T-helper 22 cell (primary cell): ENCODE measurements around the gene CDK5RAP2.

ENCODE experiments used
- DNase-seq: peaks from one replicate; pipeline ENCODE4 v3.0.0-alpha.2; 2020; ENCODE audit warnings: low read depth

The CDK5RAP2 gene

GRCh38 chr9:120396931-120397330 lies 183.0 kb downstream of the CDK5RAP2 start:
- DNase-seq: no peak

- no peak for DNase-seq
Measured at GRCh38 chr9:120396418-120396817, 183.5 kb downstream of the CDK5RAP2 start.

GRCh38 chr9:120395376-120395775 lies 184.6 kb downstream of the CDK5RAP2 start:
- DNase-seq: no peak

GRCh38 chr9:120394058-120394669 lies 185.8 kb downstream of the CDK5RAP2 start:
- no peak for DNase-seq

- no peak for DNase-seq
Measured at GRCh38 chr9:120393386-120394057, 186.4 kb downstream of the CDK5RAP2 start.

- DNase-seq: no peak
Measured at GRCh38 chr9:120392711-120393110, 187.3 kb downstream of the CDK5RAP2 start.

- no peak for DNase-seq
Measured at GRCh38 chr9:120392245-120392644, 187.7 kb downstream of the CDK5RAP2 start.

- DNase-seq: no peak
Measured at GRCh38 chr9:120391691-120392090, 188.3 kb downstream of the CDK5RAP2 start.

- no peak for DNase-seq
Measured at GRCh38 chr9:120390637-120391190, 189.3 kb downstream of the CDK5RAP2 start.

GRCh38 chr9:120389867-120390266 lies 190.1 kb downstream of the CDK5RAP2 start:
- DNase-seq: no peak

- no peak for DNase-seq
Measured at GRCh38 chr9:120389300-120389699, 190.7 kb downstream of the CDK5RAP2 start.

- DNase-seq: no peak
Measured at GRCh38 chr9:120388003-120388855, 191.7 kb downstream of the CDK5RAP2 start.

GRCh38 chr9:120387257-120388002 lies 192.5 kb downstream of the CDK5RAP2 start:
- DNase-seq: no peak

- DNase-seq: no peak
Measured at GRCh38 chr9:120386390-120387131, 193.4 kb downstream of the CDK5RAP2 start.

GRCh38 chr9:120385606-120386389 lies 194.2 kb downstream of the CDK5RAP2 start:
- DNase-seq: no peak

- no peak for DNase-seq
Measured at GRCh38 chr9:120384925-120385272, 195.1 kb downstream of the CDK5RAP2 start.

GRCh38 chr9:120383999-120384924 lies 195.7 kb downstream of the CDK5RAP2 start:
- no peak for DNase-seq

- DNase-seq: no peak
Measured at GRCh38 chr9:120383611-120383998, 196.4 kb downstream of the CDK5RAP2 start.

- DNase-seq: no peak
Measured at GRCh38 chr9:120382453-120382852, 197.5 kb downstream of the CDK5RAP2 start.
